Astrocyte (in vitro differentiated cells and primary cell): ENCODE results near the gene APBA2. TPM values are rescaled to one million over a fixed set of nuclear protein-coding genes. Genes with fewer than 3 reads are reported as not detected.

Source experiments
- DNase-seq: peaks from one replicate; pipeline ENCODE4 v3.0.0-alpha.2; 2010; ENCODE audit warnings: low read depth
- FAIRE-seq: peaks from 2 replicates; lab custom pipeline; 2011; peaks lifted over from hg19 to GRCh38; lab: Jason Lieb, UNC
- H2AFZ ChIP-seq: 2 replicates; pipeline ENCODE4 v1.6.0; 2012; ENCODE audit warnings: low read depth, low read length, inconsistent platforms
- H3K27ac ChIP-seq: 2 replicates; pipeline ENCODE4 v1.5.1; 2011; ENCODE audit warnings: low read depth, low read length, inconsistent platforms
- H3K27me3 ChIP-seq: 2 replicates; pipeline ENCODE4 v1.6.0; 2011; ENCODE audit warnings: low read length, inconsistent platforms; ENCODE audit not compliant: insufficient read depth
- H3K36me3 ChIP-seq: 2 replicates; pipeline ENCODE4 v1.5.1; 2011; ENCODE audit warnings: low read length, inconsistent platforms; ENCODE audit not compliant: insufficient read depth
- H3K4me1 ChIP-seq: 2 replicates; pipeline ENCODE4 v1.5.1; 2011; ENCODE audit warnings: low read length, inconsistent platforms; ENCODE audit not compliant: insufficient read depth
- H3K4me2 ChIP-seq: 2 replicates; pipeline ENCODE4 v1.6.0; 2012; ENCODE audit warnings: low read length, inconsistent platforms
- H3K4me3 ChIP-seq: 2 replicates; pipeline ENCODE4 v1.5.1; 2011; ENCODE audit warnings: low read depth, mild to moderate bottlenecking, low read length, inconsistent platforms; ENCODE audit not compliant: insufficient read depth
- H3K79me2 ChIP-seq: 2 replicates; pipeline ENCODE4 v1.6.0; 2012; ENCODE audit warnings: mild to moderate bottlenecking, low read length, inconsistent platforms; ENCODE audit not compliant: insufficient read depth
- H3K9ac ChIP-seq: 2 replicates; pipeline ENCODE4 v1.6.0; 2012; ENCODE audit warnings: mild to moderate bottlenecking, low read length, inconsistent platforms
- H3K9me3 ChIP-seq: 2 replicates; pipeline ENCODE4 v1.5.1; 2012; ENCODE audit warnings: low read depth, mild to moderate bottlenecking, low read length, inconsistent platforms; ENCODE audit not compliant: insufficient read depth
- H4K20me1 ChIP-seq: 2 replicates; pipeline ENCODE4 v1.6.0; 2012; ENCODE audit warnings: low read length, inconsistent platforms; ENCODE audit not compliant: insufficient read depth
- H3K27ac Mint-ChIP-seq: one replicate; pipeline ENCODE4 v1.8.0; 2021; ENCODE audit warnings: mild to moderate bottlenecking, mixed read lengths; ENCODE audit not compliant: unreplicated experiment
- H3K27me3 Mint-ChIP-seq: one replicate; pipeline ENCODE4 v1.8.0; 2021; ENCODE audit warnings: low read depth, mixed read lengths; ENCODE audit not compliant: unreplicated experiment
- H3K36me3 Mint-ChIP-seq: one replicate; pipeline ENCODE4 v1.8.0; 2021; ENCODE audit warnings: low read depth, mixed read lengths; ENCODE audit not compliant: unreplicated experiment
- H3K4me1 Mint-ChIP-seq: one replicate; pipeline ENCODE4 v1.8.0; 2021; ENCODE audit warnings: low read depth, mixed read lengths; ENCODE audit not compliant: unreplicated experiment
- H3K4me3 Mint-ChIP-seq: one replicate; pipeline ENCODE4 v1.8.0; 2021; ENCODE audit warnings: mild to moderate bottlenecking, moderate library complexity, mixed read lengths; ENCODE audit not compliant: unreplicated experiment
- H3K9me3 Mint-ChIP-seq: one replicate; pipeline ENCODE4 v1.8.0; 2021; ENCODE audit warnings: mild to moderate bottlenecking, mixed read lengths; ENCODE audit not compliant: unreplicated experiment
- EZH2 ChIP-seq: IDR thresholded peaks from 2 replicates; pipeline ENCODE4 v1.6.1; 2012; ENCODE audit warnings: mild to moderate bottlenecking, low read length, inconsistent platforms; ENCODE audit not compliant: insufficient read depth
- total RNA-seq: library from RNA; stranded (reverse); gene quantifications from 2 replicates; pipeline ENCODE4 v1.2.1, GENCODE V29; 2021
- TF ChIP-seq, protein P1 (sequence below): IDR thresholded peaks from 2 replicates; pipeline ENCODE4 v1.5.1; 2011; ENCODE audit warnings: low read depth, mild to moderate bottlenecking, inconsistent platforms, low read length, moderate library complexity; ENCODE audit not compliant: insufficient read depth

APBA2 gene
- total RNA-seq, 1 donor from 2014 or later = 15.2 TPM

DNA sequence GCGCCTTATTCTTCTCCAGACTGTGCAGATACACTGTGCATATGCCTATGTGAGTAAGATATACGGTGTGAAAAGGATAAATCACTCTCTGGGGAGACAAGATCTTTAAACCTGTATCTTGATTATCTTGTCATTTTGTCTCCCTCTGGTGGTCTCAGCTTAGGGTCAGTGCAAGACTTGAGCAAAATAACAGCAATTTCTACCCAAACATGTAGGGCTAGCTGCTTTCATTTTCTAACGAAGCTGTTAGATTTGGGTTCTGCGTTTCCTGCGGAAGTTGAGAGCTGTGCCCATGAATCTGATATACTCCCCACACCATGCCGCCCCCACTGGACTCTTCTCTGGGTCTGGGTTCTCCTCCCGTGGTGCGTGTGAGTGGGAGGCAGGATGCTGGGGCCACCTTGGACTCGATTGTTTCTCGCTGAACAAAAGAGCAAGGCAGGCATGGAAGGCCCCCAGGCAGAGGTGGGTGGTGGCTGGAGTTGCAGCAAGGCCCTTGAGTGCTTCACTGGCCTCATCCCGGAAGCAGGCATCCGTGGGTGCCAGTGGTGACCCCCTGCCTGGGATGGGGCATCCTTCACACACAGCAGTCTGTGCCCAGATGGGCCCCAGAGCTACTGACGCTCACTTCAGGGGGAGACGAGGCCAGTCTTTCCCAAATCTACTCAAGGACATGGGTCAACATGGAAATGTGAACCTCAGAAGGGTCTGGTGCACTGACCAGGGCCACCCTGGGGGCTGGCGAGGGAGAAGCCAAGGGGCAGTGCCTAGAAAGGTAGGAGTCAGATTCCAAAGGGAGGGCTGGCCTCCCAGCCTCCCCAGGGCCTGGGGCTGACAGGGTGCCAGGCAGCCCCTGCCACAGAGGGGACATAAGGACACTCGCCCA, 204.2 kb downstream of the APBA2 start:
- Histone ChIP-seq H3K79me2 (no peaks in the 10 kb centered on the region), H3K4me2 (peak overlapping the region; percentile 31), H4K20me1 (no peaks in the 10 kb centered on the region), H3K4me1 (no peaks in the 10 kb centered on the region), H3K9me3 (no peaks in the 10 kb centered on the region), H3K36me3 (no peaks in the 10 kb centered on the region), H2AFZ (no peak overlapping the region), H3K27me3 (no peaks in the 10 kb centered on the region), H3K27ac (no peak overlapping the region), H3K4me3 (no peak overlapping the region), H3K9ac (no peak overlapping the region)
- no peak overlapping the region for H3K27ac Mint-ChIP-seq
- no peak overlapping the region for H3K4me3 Mint-ChIP-seq
- FAIRE-seq = no peak
- H3K9me3 Mint-ChIP-seq = peaks cover 1% of the 10 kb centered on the region
- no peak for TF ChIP-seq EZH2
- TF ChIP-seq, protein P1, sequence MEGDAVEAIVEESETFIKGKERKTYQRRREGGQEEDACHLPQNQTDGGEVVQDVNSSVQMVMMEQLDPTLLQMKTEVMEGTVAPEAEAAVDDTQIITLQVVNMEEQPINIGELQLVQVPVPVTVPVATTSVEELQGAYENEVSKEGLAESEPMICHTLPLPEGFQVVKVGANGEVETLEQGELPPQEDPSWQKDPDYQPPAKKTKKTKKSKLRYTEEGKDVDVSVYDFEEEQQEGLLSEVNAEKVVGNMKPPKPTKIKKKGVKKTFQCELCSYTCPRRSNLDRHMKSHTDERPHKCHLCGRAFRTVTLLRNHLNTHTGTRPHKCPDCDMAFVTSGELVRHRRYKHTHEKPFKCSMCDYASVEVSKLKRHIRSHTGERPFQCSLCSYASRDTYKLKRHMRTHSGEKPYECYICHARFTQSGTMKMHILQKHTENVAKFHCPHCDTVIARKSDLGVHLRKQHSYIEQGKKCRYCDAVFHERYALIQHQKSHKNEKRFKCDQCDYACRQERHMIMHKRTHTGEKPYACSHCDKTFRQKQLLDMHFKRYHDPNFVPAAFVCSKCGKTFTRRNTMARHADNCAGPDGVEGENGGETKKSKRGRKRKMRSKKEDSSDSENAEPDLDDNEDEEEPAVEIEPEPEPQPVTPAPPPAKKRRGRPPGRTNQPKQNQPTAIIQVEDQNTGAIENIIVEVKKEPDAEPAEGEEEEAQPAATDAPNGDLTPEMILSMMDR = peak; percentile 32
- H3K36me3 Mint-ChIP-seq = peaks cover 5% of the 10 kb centered on the region
- peaks cover 5% of the 10 kb centered on the region for H3K4me1 Mint-ChIP-seq
- DNase-seq = peak; percentile 12
- peaks cover 3% of the 10 kb centered on the region for H3K27me3 Mint-ChIP-seq

DNA sequence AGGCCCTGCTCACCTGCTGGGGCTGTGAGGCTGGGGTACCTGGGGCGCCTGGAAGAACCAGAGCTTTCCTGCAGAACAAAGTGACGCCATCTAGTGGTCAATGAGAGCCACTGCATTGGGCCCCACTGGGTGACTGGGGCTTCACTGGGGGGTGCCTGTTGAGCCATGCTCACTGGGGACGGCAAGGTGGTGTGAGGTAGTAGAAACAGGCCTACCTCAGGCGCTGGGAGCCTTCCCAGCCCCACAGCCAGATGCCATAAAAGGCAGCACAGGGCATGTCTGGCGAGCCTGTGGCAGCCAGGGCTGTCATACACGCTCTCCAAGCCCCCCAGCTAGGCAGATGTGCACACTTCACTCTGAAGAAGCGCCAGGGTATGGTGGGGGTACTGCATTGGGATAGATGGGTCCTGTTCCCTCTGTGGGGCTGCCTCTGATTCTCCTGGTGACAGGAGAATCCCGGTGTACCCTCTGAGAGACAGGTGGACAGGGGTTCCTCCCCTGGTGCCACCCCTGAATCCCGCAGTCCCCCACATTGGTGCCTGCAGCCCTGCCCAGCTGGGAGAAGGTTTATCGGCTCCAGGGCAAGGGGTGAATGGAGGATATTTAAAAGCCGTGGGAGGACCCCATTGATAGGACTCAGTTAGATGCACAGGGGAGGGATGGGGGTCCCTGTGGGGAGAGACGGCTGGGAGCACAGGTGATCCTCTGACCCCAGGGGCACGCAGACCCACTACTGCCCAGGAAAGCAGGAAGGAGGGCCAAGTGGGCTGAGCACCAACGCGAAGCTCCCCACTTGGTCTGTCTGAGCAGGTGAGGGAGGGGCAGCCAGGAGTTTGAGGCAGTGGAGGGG, 205.1 kb downstream of the APBA2 start:
- peaks cover 5% of the 10 kb centered on the region for H3K4me1 Mint-ChIP-seq
- no peak overlapping the region for H3K4me2 ChIP-seq
- DNase-seq = no peak
- H3K27me3 ChIP-seq = no peaks in the 10 kb centered on the region
- TF ChIP-seq, protein P1 = peak; percentile 61
- TF ChIP-seq EZH2 = no peak
- H3K36me3 Mint-ChIP-seq = peaks cover 7% of the 10 kb centered on the region
- H4K20me1 ChIP-seq = no peaks in the 10 kb centered on the region
- H3K27ac Mint-ChIP-seq = no peak overlapping the region
- H3K36me3 ChIP-seq = no peaks in the 10 kb centered on the region
- H3K27me3 Mint-ChIP-seq = peaks cover 3% of the 10 kb centered on the region
- H3K9ac ChIP-seq = no peak overlapping the region
- no peak for FAIRE-seq
- no peaks in the 10 kb centered on the region for H3K9me3 ChIP-seq
- H3K4me3 Mint-ChIP-seq = no peak overlapping the region
- H3K27ac ChIP-seq = no peak overlapping the region
- no peaks in the 10 kb centered on the region for H3K9me3 Mint-ChIP-seq
- no peak overlapping the region for H2AFZ ChIP-seq
- no peak overlapping the region for H3K4me3 ChIP-seq
- no peaks in the 10 kb centered on the region for H3K4me1 ChIP-seq
- H3K79me2 ChIP-seq = no peaks in the 10 kb centered on the region
